Stimulated activated CD8-positive, alpha-beta memory T cell treated with anti-CD3 and anti-CD28 coated beads, Interleukin-7, amount 100 ng/mL, for 48 hours (primary cell): ENCODE data around the gene QPCT.
"Not testable (repeated sequence)": the region's sequence is repeated elsewhere in the genome, so short reads cannot be mapped to it uniquely, and the experiment has no call there.

Experiments
- DNase-seq, 2 donors: peaks; one replicate each; pipeline ENCODE4 v3.0.0-alpha.2; 2020; ENCODE audit warnings: low read depth in 1 of 2; ENCODE audit errors: extremely low read depth in 1 of 2

QPCT gene

DNA sequence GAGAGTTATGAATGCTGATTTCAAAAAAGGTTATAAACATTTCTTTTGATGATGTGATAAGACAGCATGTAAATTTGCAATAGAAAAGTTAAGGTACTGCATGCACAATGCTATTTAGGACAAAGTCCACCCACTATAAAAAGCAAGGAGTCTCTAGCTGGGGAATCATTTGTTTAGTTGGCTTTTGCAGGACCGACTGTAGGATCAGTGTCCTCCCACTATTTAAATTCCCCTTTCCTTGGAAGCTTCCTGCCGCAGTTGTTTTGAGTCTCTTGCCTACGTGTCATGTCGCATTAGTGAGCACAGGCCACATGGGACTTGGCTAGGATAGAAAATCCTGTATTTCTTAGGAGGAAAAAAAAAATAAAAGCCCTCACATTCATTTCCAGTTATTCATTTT, 13.1 kb downstream of the QPCT start:
- DNase-seq, result no peak

GRCh38 chr2:37358466-37358865, 14.0 kb downstream of the QPCT start:
- DNase-seq, result no peak

DNA sequence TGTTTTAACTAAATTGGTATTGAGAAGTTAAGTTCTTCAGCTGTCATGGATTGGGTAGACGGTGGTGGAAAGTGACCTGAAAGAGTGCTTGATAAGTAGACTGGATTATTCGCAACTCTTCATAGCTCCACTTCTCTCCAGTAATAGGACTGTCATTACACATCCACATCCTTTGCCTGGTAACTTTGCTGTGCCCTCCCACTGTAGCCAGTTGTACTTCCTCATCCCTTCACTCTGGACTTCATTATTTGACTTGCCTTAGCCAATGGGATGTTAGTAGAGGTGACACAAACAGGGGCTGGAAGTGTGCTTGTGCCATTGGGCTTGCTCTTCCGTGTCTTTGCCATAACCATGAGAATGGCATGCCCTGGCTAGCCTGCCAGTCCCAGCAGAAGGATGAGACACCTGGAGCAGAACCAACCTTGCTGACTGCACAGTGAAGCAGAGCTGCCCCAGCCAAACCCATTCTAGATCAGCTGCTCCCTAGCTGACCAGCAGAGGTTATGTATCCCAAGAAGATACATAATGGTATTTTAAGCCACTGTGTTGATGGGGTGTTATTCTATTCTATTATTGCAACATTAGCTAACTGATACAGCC, 16.9 kb downstream of the QPCT start:
- no peak for DNase-seq

GRCh38 chr2:37361994-37362698, 17.7 kb downstream of the QPCT start:
- no peak for DNase-seq

GRCh38 chr2:37364351-37364750, 19.9 kb downstream of the QPCT start:
- DNase-seq, result no peak

DNA sequence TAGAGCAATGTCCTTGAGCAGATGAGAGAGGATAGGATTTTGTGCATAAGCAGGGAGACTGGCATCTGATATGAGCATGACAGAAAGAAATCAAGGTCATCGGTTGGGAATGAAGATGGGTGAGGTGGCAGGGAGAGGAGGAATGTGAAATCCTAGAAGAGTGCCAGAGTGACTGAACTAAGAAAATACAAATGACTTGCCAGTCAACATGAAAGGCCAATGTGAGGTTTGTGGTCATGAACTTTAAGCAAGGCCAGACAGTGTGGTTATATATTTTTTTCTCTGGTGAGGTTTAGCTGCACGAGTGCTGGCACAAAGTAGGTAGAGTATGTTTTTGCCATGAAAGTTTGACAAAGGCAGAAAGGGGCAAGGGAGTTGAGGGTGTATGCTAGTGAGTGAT, 21.2 kb downstream of the QPCT start:
- no peak for DNase-seq

DNA sequence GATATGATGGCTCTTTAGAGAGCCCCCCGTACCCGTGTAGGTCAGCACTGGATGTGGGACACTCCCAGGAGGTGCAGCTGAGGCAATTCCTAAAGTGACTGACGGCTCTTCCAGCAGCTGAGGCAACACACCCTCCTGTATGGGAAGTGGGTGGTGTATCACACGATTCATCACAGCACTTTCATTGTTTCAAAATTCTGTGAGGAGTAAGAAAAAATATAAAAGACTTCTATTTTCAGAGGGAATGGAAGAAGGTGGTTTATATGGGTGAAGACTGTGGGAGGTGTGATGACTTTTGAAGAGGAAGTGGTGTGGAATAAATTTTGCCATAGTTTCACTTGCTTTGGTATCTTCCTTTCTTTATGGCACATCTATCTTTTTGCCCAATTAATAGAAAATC, 22.3 kb downstream of the QPCT start:
- no peak for DNase-seq

- no peak for DNase-seq
Measured at GRCh38 chr2:37367310-37367709, 22.9 kb downstream of the QPCT start.

DNA sequence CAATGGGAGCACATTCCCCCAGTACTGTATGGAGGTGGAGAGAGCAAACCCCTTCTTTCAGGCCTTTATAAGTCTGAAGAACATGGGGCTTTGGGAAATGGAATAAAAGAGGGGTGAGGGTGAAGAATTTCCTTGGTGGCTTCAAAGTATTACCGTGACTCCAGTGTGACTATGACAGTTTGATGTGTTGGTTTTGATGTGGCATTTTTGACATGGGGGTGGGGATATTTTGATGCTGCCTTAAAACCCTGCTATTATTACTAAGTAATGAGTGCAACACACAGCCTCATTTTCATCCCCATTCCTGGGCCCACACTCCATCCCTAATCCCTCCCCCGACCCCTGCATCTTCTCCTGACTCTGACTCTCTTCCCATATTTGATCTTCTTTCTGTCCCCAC, 23.6 kb downstream of the QPCT start:
- DNase-seq, result no peak

DNA sequence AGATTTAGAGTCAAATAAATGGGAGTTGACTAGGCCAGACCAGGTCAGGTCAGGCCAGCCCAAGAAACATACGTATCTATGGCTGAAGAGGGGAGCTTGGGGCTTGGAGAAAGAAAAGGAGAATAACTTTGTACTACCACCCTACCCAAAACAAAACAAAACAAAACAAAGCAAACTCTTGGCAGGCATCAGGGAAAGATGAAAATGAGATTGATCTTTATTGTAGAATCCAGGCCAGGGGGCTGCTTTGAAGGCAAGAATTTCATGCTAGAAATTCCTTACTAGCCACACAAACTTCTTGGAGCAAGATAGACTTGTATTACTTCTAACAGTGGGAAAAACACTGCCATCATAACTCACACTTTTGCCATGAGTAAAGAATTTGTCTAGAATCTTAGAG, 26.2 kb downstream of the QPCT start:
- DNase-seq, result no peak

DNA sequence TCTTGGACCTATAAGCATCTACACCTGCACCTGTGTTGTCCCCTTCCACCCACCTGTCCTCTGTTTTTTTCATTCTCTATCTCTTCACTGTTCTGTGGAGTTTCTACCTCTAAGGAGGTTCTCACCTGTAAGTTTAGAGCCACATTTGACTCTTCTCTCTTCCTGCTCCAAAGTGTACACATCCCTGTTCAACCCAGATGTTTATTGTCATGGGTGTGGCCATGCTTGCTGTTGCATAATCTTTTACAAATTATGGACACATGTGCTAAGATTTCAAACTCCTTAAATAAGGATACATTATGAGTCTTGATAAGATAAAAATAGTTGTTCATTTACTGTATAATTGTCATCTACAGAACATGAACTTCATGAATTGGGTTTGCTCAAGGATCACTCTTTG, 27.6 kb downstream of the QPCT start:
- DNase-seq, result no peak

DNA sequence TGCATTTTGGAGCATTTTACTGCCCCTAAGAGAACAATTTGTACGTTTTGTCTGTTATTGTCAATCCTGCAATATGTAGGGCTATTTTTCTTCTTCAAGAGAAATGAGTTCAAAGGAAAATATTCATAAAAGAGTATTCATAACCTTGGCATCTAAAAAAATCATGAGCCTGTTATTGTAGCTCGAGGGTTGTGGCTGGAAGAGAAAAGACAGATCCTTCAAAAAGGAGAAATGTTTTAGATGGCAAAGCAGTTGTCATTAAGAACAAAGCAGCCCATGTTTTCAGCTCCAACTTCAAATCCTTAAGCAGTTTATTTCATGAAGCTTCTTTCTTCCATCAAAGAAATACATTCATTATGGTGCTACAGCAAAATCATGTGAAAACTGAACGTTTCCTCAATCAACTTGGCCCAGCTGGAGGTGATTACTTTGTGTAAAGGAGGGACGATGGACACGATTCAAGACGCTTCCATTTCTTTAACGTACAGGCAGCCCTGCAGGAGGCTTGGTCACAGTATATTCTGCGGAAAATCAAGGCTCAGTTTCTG, 31.4 kb downstream of the QPCT start:
- DNase-seq, result no peak

DNA sequence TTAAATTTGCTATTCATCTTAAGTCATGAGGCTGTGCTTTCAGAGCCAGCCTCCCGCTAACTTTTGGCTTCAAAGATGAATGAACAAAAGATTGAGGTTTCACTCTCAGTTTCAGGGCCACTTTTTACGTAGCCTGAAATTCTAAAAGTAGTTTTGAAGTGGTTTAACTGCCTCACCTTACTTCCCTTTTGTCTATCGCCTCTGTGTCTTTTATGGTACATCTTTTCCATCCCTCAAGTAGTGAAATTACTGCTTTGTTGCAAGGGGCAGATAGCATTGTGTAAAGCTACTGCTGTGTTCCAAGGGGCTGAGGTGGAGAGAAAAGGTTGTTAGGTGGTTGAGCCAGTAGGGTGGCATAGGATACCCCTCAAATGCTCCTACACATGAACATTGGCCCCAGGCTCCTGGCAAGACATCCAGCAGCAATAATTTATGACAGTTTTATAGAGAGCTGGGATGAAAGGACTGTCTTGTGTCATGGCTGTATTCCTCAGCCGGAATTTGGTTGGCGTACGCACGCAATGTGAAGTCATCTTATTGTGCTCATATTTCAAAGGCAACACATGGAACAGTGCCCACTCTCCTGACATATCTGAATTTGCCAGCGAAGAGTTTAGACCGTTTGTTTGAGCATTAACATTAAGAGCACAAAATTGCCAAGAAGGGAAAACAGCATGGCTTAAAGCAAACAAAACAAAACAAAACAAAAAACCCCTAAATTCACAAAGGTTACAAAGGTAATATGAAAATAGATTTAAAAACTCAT, 32.2 kb downstream of the QPCT start:
- DNase-seq, result no peak

DNA sequence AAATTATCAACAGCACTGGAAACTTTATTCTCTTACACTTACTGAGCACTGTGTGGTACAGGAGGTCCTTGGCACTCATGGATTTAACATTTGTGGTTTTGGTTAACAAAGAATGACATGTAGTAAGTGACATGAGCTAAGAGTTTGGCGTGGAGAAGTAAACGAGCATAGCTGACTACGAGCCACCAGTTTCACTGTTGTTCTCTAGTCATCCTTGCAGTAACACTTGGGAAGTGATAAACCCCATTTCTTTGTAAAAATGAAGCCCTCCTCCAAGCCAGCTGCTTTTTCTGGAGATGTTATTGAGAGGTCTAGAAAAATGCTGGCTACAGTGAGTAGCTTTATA, 32.7 kb downstream of the QPCT start:
- peak in 1 of 2 donors; percentile 48 for DNase-seq

- no peak for DNase-seq
Measured at GRCh38 chr2:37378411-37378810, 34.0 kb downstream of the QPCT start.

GRCh38 chr2:37379881-37380296, 35.5 kb downstream of the QPCT start:
- DNase-seq, result no peak

DNA sequence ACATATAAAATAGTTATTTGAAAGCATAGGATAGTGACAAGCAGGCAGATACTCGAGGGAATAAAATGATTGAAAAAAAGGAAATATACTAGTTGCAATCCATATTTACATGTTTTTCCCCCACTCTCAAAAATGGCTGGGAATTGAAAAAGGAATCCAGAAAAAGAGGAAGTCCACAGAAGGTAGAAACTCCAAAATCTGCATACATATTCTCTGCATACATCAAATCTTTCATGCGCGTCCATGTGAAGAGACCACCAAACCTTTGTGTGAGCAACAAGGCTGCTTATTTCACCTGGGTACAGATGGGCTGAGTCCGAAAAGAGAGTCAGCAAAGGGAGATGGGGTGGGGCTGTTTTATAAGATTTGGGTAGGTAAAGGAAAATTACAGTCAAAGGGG, 36.4 kb downstream of the QPCT start:
- DNase-seq, result not testable (repeated sequence)

- DNase-seq, result not testable (repeated sequence)
Measured at GRCh38 chr2:37384261-37384660, 39.8 kb downstream of the QPCT start.

DNA sequence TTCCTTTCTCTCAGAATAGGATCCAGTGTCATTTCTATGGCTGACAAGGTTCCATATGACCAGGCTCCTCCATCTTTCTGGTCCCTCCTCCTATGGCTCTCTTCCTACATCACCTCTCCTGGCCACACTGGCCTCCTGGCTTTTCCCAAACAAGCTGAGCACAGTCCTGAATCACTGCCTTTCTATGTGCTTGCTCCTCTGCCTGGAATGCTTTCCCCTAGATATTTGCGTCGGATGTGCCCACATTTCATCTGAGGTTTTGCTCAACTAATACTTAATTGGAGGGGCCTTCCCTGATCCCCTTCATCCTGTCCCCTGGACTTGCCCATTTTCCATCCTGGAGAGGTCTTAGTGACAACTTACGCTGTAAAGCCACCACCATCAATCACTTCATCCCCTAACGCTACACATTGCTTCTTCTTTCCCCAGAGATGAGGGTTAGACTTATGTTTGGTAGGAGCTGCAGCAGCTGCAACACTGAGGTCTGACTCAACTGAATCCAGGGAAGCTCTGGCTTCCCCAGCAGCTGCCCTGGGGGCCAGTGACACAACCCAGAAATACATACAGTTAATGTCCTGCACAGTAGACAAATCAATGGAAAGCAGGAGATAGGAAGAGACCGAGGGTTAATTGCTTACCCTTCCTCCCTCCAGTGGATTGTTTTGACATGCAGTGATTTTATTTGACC, 42.9 kb downstream of the QPCT start:
- DNase-seq, result no peak

- no peak for DNase-seq
Measured at GRCh38 chr2:37388074-37388473, 43.6 kb downstream of the QPCT start.

GRCh38 chr2:37389395-37389794, 45.0 kb downstream of the QPCT start:
- DNase-seq, result no peak
